Measurements from ENCODE around the gene NELL2. TPM values are rescaled to one million over a fixed set of nuclear protein-coding genes. Genes with fewer than 3 reads are reported as not detected.
A peak's percentile ranks its signal among the peaks of the same experiment; 100 is the strongest.

Gene NELL2
- total and polyA plus RNA-seq, 8 donors: 0.41 to 42.5 (median 28.3) TPM

GRCh38 chr12:44709166-44709565 is 166.9 kb downstream of the NELL2 start:
- TF ChIP-seq, protein P1, sequence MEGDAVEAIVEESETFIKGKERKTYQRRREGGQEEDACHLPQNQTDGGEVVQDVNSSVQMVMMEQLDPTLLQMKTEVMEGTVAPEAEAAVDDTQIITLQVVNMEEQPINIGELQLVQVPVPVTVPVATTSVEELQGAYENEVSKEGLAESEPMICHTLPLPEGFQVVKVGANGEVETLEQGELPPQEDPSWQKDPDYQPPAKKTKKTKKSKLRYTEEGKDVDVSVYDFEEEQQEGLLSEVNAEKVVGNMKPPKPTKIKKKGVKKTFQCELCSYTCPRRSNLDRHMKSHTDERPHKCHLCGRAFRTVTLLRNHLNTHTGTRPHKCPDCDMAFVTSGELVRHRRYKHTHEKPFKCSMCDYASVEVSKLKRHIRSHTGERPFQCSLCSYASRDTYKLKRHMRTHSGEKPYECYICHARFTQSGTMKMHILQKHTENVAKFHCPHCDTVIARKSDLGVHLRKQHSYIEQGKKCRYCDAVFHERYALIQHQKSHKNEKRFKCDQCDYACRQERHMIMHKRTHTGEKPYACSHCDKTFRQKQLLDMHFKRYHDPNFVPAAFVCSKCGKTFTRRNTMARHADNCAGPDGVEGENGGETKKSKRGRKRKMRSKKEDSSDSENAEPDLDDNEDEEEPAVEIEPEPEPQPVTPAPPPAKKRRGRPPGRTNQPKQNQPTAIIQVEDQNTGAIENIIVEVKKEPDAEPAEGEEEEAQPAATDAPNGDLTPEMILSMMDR (IDR thresholded peaks at IDR 0.05): no peak
- Histone ChIP-seq H3K27ac (no peak overlapping the region), H3K9me3 (no peaks in the 10 kb centered on the region), H3K4me3 (no peak overlapping the region), H3K36me3 (no peaks in the 10 kb centered on the region), H3K27me3 (peaks cover 10 to 49% of the 10 kb centered on the region in 2 donors), H3K4me1 (no peaks in the 10 kb centered on the region)
- DNase-seq (peak in 1 of 4 donors; percentile 6), ATAC-seq (peak; percentile 41)
- intact Hi-C loops (cut with DNase I): no loop called here

GRCh38 chr12:44708218-44708617 is 167.9 kb downstream of the NELL2 start:
- no peak for DNase-seq
- H3K27ac ChIP-seq: no peak overlapping the region
- H3K4me3 ChIP-seq: no peak overlapping the region
- no peaks in the 10 kb centered on the region for H3K9me3 ChIP-seq
- intact Hi-C loops (cut with DNase I): no loop called here
- no peaks in the 10 kb centered on the region for H3K36me3 ChIP-seq
- ATAC-seq: peak; percentile 89
- peaks cover 10 to 46% of the 10 kb centered on the region in 2 donors for H3K27me3 ChIP-seq
- TF ChIP-seq, protein P1 (IDR thresholded peaks at IDR 0.05): no peak
- H3K4me1 ChIP-seq: no peaks in the 10 kb centered on the region

DNA sequence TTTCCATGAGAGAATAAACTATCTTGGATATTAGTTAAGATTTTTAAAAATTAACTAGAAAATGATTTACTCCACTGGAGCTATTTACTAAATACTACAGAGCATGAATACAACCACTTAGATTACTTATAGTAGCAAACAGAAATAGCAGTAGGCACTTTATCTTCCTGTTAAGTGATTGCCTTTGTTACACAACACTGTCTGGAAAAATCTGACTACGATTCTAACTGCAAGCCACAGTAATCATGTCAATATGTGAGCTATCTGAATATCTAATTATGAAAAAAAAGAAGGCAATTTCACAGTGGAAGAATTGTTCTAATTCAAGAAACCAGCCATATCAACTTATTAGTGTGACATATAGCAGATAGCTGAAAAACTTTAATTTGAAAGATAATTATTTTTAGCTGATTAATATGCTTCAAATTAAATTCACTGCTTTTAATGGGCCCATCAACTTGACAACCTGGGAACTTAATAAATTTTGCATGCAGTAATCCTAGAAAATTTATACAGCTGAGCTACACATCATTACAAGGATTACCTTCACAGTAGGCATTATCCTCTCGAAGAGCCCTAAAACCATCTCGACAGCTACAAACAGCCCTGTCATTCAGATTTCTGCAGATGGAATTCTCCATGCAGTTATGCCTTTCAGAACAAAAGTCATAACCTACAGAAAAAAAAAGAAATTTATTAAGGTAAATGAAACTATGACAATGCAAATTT is 172.8 kb downstream of the NELL2 start:
- DNase-seq (no peak), ATAC-seq (no peak)
- Histone ChIP-seq H3K9me3 (no peaks in the 10 kb centered on the region), H3K27me3 (peaks cover 0 to 27% of the 10 kb centered on the region in 2 donors), H3K27ac (no peak overlapping the region), H3K4me1 (no peaks in the 10 kb centered on the region), H3K4me3 (no peak overlapping the region), H3K36me3 (no peaks in the 10 kb centered on the region)
- TF ChIP-seq, protein P1 (IDR thresholded peaks at IDR 0.05): no peak
- intact Hi-C loops (cut with DNase I): no loop called here

- intact Hi-C loops (cut with DNase I): no loop called here
- TF ChIP-seq, protein P1 (IDR thresholded peaks at IDR 0.05): no peak
- H3K27ac ChIP-seq: no peak overlapping the region
- H3K27me3 ChIP-seq: peaks cover 0 to 4% of the 10 kb centered on the region in 2 donors
- no peak overlapping the region for H3K4me3 ChIP-seq
- H3K36me3 ChIP-seq: no peaks in the 10 kb centered on the region
- ATAC-seq: no peak
- DNase-seq: peak in 2 of 4 donors; percentile 57 to 75
- H3K9me3 ChIP-seq: no peaks in the 10 kb centered on the region
- H3K4me1 ChIP-seq: no peaks in the 10 kb centered on the region
Observed at GRCh38 chr12:44697511-44697910, 178.6 kb downstream of the NELL2 start.

DNA sequence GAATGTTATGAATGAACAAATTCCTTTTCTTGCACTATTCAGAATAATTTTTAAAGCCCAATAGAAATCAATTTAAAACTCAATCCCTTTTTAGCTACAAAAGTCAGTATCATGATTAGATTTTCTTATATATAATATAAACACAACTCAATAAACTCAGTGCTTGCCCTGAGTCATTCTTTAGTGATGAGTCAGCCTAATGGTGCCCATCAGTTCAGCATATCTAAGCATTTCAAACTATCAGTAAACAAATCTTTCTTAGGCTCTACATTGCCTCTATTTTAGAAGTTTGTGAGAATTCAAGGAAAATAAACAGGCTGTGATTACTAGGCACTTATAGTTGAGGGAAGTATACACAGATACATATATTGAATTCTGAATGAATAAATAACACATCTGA is 179.6 kb downstream of the NELL2 start:
- TF ChIP-seq, protein P1 (IDR thresholded peaks at IDR 0.05): no peak
- no peak overlapping the region for H3K27ac ChIP-seq
- ATAC-seq (no peak), DNase-seq (no peak)
- no peaks in the 10 kb centered on the region for H3K27me3 ChIP-seq
- H3K9me3 ChIP-seq: no peaks in the 10 kb centered on the region
- no peaks in the 10 kb centered on the region for H3K36me3 ChIP-seq
- intact Hi-C loops (cut with DNase I): no loop called here
- H3K4me3 ChIP-seq: no peak overlapping the region
- H3K4me1 ChIP-seq: no peaks in the 10 kb centered on the region

Data from left lung (tissue), 10 donors.